CD4-positive, alpha-beta T cell treated with Interleukin-15 for 4 hours (primary cell): ENCODE measurements around the gene ZNF132.

Experiments used
- DNase-seq: peaks from one replicate; pipeline ENCODE4 v3.0.0-alpha.2; 2020; ENCODE audit warnings: low spot score

The ZNF132 gene

GRCh38 chr19:58386576-58387337 lies 53.2 kb downstream of the ZNF132 start, which contains the start of gene RPS5:
RPS5 (plus strand) TSS chr19:58387269; CDS start chr19:58388138, 869 bp downstream.
- DNase-seq, result peak; percentile 98

- DNase-seq, result no peak
Measured at GRCh38 chr19:58385891-58386575, 53.9 kb downstream of the ZNF132 start.

- DNase-seq, result no peak
Measured at GRCh38 chr19:58385313-58385890, 54.6 kb downstream of the ZNF132 start.

- DNase-seq, result no peak
Measured at GRCh38 chr19:58382997-58383603, 56.9 kb downstream of the ZNF132 start.
